Measurements from ENCODE around the gene CD27.

DNA sequence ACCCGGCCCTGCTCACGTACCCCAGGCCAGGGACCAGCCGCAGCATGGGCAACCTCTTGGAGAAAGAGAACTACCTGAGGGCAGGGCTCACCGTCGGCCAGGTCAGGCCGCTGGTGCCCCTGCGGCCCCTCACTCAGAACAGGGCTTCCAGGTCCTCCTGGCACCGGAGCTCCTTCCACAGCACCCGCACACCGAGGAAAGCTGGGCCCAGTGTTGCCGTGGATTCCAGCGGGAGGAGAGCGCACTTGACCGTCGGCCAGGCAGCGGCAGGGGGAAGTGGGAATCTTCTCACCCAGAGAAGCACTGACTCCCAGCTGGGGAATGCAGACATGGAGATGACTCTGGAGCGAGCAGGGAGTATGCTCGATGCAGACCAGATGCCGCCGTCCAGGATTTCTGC lies 33.7 kb downstream of the CD27 start:
- TF ChIP-seq, protein P1, sequence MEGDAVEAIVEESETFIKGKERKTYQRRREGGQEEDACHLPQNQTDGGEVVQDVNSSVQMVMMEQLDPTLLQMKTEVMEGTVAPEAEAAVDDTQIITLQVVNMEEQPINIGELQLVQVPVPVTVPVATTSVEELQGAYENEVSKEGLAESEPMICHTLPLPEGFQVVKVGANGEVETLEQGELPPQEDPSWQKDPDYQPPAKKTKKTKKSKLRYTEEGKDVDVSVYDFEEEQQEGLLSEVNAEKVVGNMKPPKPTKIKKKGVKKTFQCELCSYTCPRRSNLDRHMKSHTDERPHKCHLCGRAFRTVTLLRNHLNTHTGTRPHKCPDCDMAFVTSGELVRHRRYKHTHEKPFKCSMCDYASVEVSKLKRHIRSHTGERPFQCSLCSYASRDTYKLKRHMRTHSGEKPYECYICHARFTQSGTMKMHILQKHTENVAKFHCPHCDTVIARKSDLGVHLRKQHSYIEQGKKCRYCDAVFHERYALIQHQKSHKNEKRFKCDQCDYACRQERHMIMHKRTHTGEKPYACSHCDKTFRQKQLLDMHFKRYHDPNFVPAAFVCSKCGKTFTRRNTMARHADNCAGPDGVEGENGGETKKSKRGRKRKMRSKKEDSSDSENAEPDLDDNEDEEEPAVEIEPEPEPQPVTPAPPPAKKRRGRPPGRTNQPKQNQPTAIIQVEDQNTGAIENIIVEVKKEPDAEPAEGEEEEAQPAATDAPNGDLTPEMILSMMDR (IDR thresholded peaks at IDR 0.05), result no peak
- TF ChIP-seq POLR2AphosphoS5 (IDR thresholded peaks at IDR 0.05; ENCODE audit: low read depth, low read length) (no peak), SIN3A (IDR thresholded peaks at IDR 0.05; ENCODE audit: borderline replicate concordance, insufficient read depth, low read depth, low read length) (no peak), TCF7L2 (IDR thresholded peaks at IDR 0.05; ENCODE audit: low read depth, low read length) (no peak)
